Mesothelial cell of epicardium (in vitro differentiated cells): ENCODE data around the gene CERS5. TPM values are rescaled to one million over a fixed set of nuclear protein-coding genes. Genes with fewer than 3 reads are reported as not detected.
A peak's percentile ranks its signal among the peaks of the same experiment; 100 is the strongest.

Source experiments
- DNase-seq, 2 experiments: peaks; one replicate each; pipeline ENCODE4 v3.0.0; 2021; ENCODE audit warnings: low spot score in 2 of 2; ENCODE audit not compliant: unreplicated experiment in 2 of 2
- H3K27ac Mint-ChIP-seq: 2 replicates; pipeline ENCODE4 v1.8.0; 2021; ENCODE audit warnings: mixed read lengths
- H3K27me3 Mint-ChIP-seq: 2 replicates; pipeline ENCODE4 v1.8.0; 2021; ENCODE audit warnings: low read depth, mixed read lengths
- H3K36me3 Mint-ChIP-seq: 2 replicates; pipeline ENCODE4 v1.8.0; 2021; ENCODE audit warnings: mixed read lengths
- H3K4me1 Mint-ChIP-seq: 2 replicates; pipeline ENCODE4 v1.8.0; 2021; ENCODE audit warnings: mixed read lengths
- H3K4me3 Mint-ChIP-seq: 2 replicates; pipeline ENCODE4 v1.8.0; 2021; ENCODE audit warnings: mild to moderate bottlenecking, moderate library complexity, mixed read lengths
- H3K9me3 Mint-ChIP-seq: 2 replicates; pipeline ENCODE4 v1.8.0; 2021; ENCODE audit warnings: mixed read lengths
- CTCF ChIP-seq: fragments of 200-600 bp; sonication (generic); IDR thresholded peaks from one replicate; pipeline ENCODE4 v1.5.0; 2021; ENCODE audit warnings: antibody characterized with exemption; ENCODE audit not compliant: unreplicated experiment
- total RNA-seq: library from RNA; stranded (reverse); gene quantifications from 3 replicates; pipeline ENCODE4 v1.2.1, GENCODE V29; 2021

CERS5 gene
- total RNA-seq, 1 donor from 2014 or later = 77.1 TPM

DNA sequence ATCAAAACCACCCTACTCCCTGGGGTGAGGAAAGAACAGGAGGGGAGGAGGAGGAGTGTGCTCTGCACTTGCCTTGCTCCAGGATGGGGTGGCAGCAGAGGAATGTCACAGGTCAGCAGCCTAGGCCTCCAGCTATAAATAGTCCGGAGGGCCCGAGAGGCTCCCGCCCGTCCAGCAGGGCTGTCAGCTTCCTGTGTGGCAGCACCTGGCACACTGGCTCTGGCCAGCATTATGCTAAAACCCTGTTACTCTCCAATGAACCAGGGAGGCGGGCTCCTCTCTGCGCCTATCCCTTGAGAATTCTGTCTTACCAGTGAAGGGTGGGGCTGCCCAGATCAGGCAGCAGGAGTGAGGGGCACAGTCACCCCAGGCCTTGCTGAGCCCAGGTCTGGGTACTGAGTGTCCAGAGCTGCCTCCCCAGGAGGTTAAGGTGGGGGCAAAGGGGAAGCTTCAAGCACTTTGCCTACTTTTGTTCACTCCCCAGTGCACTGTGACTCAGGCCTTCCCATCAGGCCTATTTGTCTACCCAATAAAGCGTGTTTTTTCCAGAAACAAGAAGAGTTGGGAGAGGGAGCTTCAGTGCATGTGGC, 56.3 kb downstream of the CERS5 start:
- Mint-ChIP-seq H3K9me3 (no peaks in the 10 kb centered on the region), H3K4me3 (peak overlapping the region; percentile 93), H3K36me3 (peaks cover 2% of the 10 kb centered on the region), H3K27me3 (no peaks in the 10 kb centered on the region), H3K27ac (no peak overlapping the region), H3K4me1 (peaks cover 17% of the 10 kb centered on the region)
- TF ChIP-seq CTCF = no peak
- DNase-seq = no peak

- no peaks in the 10 kb centered on the region for H3K36me3 Mint-ChIP-seq
Observed at GRCh38 chr12:50110127-50110761, 56.9 kb downstream of the CERS5 start.

GRCh38 chr12:50109319-50109718, 57.9 kb downstream of the CERS5 start:
- Mint-ChIP-seq H3K4me3 (no peak overlapping the region), H3K27ac (no peak overlapping the region), H3K9me3 (no peaks in the 10 kb centered on the region), H3K4me1 (peaks cover 17% of the 10 kb centered on the region), H3K27me3 (no peaks in the 10 kb centered on the region), H3K36me3 (no peaks in the 10 kb centered on the region)
- no peak for DNase-seq
- no peak for TF ChIP-seq CTCF

More at GRCh38 chr12:50110127-50110761, 56.9 kb downstream of the CERS5 start:
- Mint-ChIP-seq H3K9me3 (no peaks in the 10 kb centered on the region), H3K27me3 (no peaks in the 10 kb centered on the region), H3K4me1 (peaks cover 17% of the 10 kb centered on the region), H3K27ac (peak overlapping the region; percentile 53), H3K4me3 (no peak overlapping the region)
- TF ChIP-seq CTCF = no peak
- DNase-seq = no peak

- Mint-ChIP-seq H3K36me3 (no peaks in the 10 kb centered on the region), H3K27me3 (no peaks in the 10 kb centered on the region), H3K27ac (no peak overlapping the region), H3K9me3 (no peaks in the 10 kb centered on the region), H3K4me1 (peaks cover 17% of the 10 kb centered on the region), H3K4me3 (no peak overlapping the region)
- DNase-seq = no peak
- no peak for TF ChIP-seq CTCF
Observed at GRCh38 chr12:50107416-50108268, 59.5 kb downstream of the CERS5 start.

DNA sequence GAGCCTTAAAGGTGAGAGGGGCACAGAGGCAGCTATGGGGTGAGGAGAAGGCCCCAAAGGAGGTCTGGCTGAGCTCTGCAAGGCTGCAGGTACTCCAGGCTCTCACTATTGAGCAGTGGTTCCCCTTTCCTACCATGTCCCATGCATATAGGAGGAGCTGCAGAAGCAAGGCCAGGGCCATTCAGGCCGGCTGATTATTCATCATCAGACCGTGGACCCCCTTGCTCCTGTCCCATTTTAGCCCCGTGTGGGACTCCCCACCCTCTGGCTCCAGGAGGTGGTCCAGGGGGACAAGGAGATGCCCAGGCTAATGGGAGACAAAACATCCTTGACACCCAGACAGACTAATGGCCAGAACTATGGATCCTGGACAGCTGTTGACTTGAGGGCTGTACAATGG, 60.3 kb downstream of the CERS5 start:
- TF ChIP-seq CTCF = no peak
- H3K4me3 Mint-ChIP-seq = no peak overlapping the region
- no peak for DNase-seq
- no peaks in the 10 kb centered on the region for H3K27me3 Mint-ChIP-seq
- no peaks in the 10 kb centered on the region for H3K36me3 Mint-ChIP-seq
- H3K9me3 Mint-ChIP-seq = no peaks in the 10 kb centered on the region
- no peak overlapping the region for H3K27ac Mint-ChIP-seq
- H3K4me1 Mint-ChIP-seq = peaks cover 14% of the 10 kb centered on the region
